Right atrium auricular region (tissue), 2 donors: ENCODE data around the gene CDCA5. TPM values are rescaled to one million over a fixed set of nuclear protein-coding genes. Genes with fewer than 3 reads are reported as not detected.
A peak's percentile ranks its signal among the peaks of the same experiment; 100 is the strongest.

Experiments used
- DNase-seq: peaks from one replicate; pipeline ENCODE4 v3.0.0-alpha.2; 2019; ENCODE audit warnings: low spot score
- H3K27ac ChIP-seq, 2 donors: fragments of 200-600 bp; sonication (generic); 1 replicate in 1 of 2; 2 replicates in 1 of 2; pipeline ENCODE4 v1.5.1; 2016 to 2019
- H3K27me3 ChIP-seq, 2 donors: fragments of 200-600 bp; sonication (generic); one replicate each; pipeline versions ENCODE4 v1.5.1 to v1.6.0; 2017 to 2019
- H3K36me3 ChIP-seq: fragments of 200-600 bp; sonication (generic); one replicate; pipeline ENCODE4 v1.5.1; 2016
- H3K4me1 ChIP-seq, 2 donors: fragments of 200-600 bp; sonication (generic); one replicate each; pipeline versions ENCODE4 v1.5.1 to v1.6.0; 2017 to 2019
- H3K4me3 ChIP-seq, 2 donors: fragments of 200-600 bp; sonication (generic); 1 replicate in 1 of 2; 2 replicates in 1 of 2; pipeline ENCODE4 v1.5.1; 2017 to 2019; ENCODE audit warnings: mild to moderate bottlenecking in 1 of 2, moderate library complexity in 1 of 2
- H3K9me3 ChIP-seq, 2 donors: fragments of 200-600 bp; sonication (generic); one replicate each; pipeline ENCODE4 v1.5.1; 2019
- total RNA-seq, 2 donors: library from RNA; depleted of rRNA; stranded (reverse); fragments of >200 nt; gene quantifications; one replicate each; pipeline ENCODE4 v1.1.0, GENCODE V29; 2016
- TF ChIP-seq, protein P1 (sequence below), 2 donors: fragments of 200-600 bp; sonication (generic); IDR thresholded peaks; one replicate each; pipeline ENCODE4 v1.5.1; 2019; ENCODE audit warnings: antibody characterized with exemption in 2 of 2

The CDCA5 gene, protein sequence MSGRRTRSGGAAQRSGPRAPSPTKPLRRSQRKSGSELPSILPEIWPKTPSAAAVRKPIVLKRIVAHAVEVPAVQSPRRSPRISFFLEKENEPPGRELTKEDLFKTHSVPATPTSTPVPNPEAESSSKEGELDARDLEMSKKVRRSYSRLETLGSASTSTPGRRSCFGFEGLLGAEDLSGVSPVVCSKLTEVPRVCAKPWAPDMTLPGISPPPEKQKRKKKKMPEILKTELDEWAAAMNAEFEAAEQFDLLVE
- total RNA-seq = under 1 TPM; 0.16 to 0.52 TPM

DNA sequence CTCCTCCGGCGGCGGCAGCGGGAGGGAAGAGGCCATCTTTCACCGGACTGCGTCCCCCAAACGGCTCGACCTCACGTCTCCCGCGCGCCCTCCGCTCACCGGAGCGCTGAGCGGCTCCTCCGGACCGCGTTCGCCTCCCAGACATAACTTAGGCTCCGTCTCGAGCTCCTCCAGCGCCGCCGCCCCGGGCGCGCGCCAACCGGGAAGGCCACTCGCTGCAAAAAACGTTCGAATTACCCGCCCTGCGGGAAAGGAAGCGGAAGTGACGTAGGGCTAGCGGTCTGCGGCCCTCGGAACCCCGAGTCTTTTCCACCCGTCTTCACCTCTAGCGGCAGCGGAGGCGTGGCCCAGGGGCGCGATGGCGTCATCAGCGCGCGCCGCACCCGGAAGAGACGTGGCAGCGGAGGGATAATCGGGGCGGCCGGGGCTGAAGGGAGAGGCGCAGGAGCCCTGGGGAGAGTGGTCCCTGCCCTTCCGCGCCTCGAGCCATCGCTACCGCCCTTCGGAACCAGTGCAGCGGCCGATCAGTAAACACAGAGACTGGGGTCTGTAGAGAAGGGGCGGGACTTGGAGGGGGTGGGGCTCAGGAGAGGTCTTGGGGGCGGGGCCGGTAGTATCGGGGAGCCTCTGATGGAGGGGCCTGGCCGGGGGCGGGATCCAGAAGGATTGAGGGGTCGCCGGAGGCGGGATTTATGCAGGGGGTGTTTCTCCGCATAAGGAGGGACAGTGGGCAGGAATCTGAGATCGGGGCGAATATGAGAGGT is at the start of gene CDCA5, which contains the start of gene ZFPL1:
TSS of gene CDCA5 (minus strand) at position 207 of the 764 bp plus-strand sequence. CDS start at position 145, 62 bp downstream.
TSS of gene ZFPL1 (plus strand) at position 389 of the 764 bp plus-strand sequence. CDS start 477 bp downstream, outside the sequence.
- DNase-seq = peak; percentile 94
- H3K9me3 ChIP-seq = no peaks in the 10 kb centered on the region
- H3K4me1 ChIP-seq = peaks cover 0 to 24% of the 10 kb centered on the region in 2 donors
- TF ChIP-seq, protein P1, sequence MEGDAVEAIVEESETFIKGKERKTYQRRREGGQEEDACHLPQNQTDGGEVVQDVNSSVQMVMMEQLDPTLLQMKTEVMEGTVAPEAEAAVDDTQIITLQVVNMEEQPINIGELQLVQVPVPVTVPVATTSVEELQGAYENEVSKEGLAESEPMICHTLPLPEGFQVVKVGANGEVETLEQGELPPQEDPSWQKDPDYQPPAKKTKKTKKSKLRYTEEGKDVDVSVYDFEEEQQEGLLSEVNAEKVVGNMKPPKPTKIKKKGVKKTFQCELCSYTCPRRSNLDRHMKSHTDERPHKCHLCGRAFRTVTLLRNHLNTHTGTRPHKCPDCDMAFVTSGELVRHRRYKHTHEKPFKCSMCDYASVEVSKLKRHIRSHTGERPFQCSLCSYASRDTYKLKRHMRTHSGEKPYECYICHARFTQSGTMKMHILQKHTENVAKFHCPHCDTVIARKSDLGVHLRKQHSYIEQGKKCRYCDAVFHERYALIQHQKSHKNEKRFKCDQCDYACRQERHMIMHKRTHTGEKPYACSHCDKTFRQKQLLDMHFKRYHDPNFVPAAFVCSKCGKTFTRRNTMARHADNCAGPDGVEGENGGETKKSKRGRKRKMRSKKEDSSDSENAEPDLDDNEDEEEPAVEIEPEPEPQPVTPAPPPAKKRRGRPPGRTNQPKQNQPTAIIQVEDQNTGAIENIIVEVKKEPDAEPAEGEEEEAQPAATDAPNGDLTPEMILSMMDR (IDR thresholded peaks at IDR 0.05) = peak in 1 of 2 donors; percentile 20
- peak within 1 kb of the TSS; percentile 90 to 93 for H3K27ac ChIP-seq
- H3K36me3 ChIP-seq = peaks cover 23% of the 10 kb centered on the region
- H3K27me3 ChIP-seq = no peaks in the 10 kb centered on the region
- H3K4me3 ChIP-seq = peak within 1 kb of the TSS; percentile 91 to 92

DNA sequence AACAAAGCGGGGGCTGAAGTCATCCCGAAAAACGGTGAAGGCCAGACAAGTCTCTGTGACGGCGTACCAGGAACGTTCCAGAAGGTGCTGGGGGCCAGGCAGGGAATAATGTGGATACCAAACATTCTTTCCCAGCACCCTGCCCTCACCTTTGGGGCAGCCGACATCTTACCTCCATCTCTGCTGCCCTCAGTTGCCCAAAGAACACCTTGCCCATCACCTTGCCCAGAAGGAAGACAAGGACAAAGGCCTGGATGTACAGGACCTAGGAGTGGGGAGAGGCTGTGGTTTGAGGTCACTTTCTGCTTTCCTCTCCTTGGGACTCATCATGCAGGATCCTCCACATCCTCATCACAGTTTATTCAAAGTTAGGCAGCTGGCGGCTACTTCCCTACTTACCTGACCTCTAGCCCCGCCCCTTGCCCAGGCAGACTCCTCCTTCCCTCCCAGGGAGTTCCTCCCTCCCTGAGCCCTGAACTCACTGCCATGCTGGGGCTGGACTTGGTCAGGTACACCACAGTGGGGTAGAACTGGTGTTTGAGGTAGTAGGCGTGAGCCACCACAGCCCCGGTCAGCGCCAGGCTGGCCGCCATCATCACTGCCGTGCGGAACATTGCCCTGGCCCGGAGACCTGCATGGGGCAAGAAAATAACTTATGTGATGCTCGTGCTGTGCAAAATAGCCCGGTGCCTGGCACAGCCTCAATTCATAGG is 49.3 kb upstream of the CDCA5 start:
- TF ChIP-seq, protein P1 (IDR thresholded peaks at IDR 0.05) = no peak
- H3K9me3 ChIP-seq = no peaks in the 10 kb centered on the region
- peaks cover 0 to 35% of the 10 kb centered on the region in 2 donors for H3K4me1 ChIP-seq
- H3K27ac ChIP-seq = peak overlapping the region; percentile 97
- H3K36me3 ChIP-seq = peaks cover 47% of the 10 kb centered on the region
- H3K27me3 ChIP-seq = no peaks in the 10 kb centered on the region
- no peak for DNase-seq
- peak overlapping the region; percentile 99 to 100 for H3K4me3 ChIP-seq

DNA sequence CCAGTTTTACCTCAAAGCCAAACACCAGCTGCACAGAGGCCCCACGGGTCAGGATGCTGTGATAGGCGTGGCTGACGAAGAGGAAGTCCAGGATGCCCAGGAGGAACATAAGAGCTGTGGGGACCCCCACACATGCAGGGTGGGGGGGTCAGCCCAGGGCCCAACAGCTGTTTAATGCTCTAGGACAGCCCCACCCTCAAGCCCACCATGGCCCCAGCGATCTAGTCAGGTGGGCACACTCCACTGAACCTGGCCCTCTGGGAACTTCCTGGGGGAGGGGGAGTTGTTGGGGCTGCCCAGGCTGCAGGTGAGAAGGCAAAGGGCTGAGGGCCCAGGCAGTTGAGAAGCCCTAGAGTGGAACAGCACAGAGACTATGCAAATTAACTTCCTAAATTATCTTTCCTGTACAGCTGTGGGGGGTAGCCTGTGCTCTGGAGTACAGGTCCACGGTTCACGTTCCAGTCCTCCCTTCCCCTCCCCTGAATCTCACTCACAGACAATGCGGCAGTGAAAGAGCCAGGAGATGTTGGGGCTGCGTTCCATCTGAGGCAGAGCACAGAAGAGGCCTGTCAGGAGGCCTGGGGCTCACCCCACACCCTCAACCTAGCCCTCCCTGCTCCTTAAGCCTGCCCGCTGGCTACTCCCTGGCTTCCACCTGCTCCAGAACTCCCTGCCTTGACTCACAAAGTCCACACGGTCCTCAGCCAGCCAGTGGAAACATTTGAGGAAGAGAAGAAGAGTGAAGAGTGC is 48.6 kb upstream of the CDCA5 start:
- H3K27ac ChIP-seq = no peak overlapping the region
- peaks cover 0 to 35% of the 10 kb centered on the region in 2 donors for H3K4me1 ChIP-seq
- H3K9me3 ChIP-seq = no peaks in the 10 kb centered on the region
- no peaks in the 10 kb centered on the region for H3K27me3 ChIP-seq
- H3K4me3 ChIP-seq = no peak overlapping the region
- H3K36me3 ChIP-seq = peaks cover 55% of the 10 kb centered on the region
- no peak for DNase-seq
- TF ChIP-seq, protein P1 (IDR thresholded peaks at IDR 0.05) = no peak

DNA sequence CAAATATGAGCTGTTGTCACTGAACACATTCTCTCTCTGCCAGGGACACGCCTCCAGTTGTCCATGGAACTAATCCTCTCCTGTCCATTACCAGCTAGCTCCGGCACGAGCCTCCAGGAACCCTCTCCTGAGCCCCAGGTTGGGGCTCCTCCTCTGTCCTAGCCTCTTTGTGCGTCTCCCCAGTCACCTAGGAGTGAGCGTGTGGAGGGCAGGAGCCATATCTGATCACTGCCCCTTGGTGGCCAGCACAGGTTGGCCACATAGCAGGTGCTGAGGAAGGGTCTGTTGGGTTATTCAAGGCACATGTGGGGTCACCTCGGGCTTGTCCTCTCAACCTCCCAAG is 48.0 kb upstream of the CDCA5 start:
- Histone ChIP-seq H3K27ac (no peak overlapping the region), H3K4me3 (no peak overlapping the region), H3K27me3 (no peaks in the 10 kb centered on the region), H3K4me1 (peaks cover 0 to 35% of the 10 kb centered on the region in 2 donors), H3K9me3 (no peaks in the 10 kb centered on the region), H3K36me3 (peaks cover 60% of the 10 kb centered on the region)
- DNase-seq = no peak
- TF ChIP-seq, protein P1 (IDR thresholded peaks at IDR 0.05) = no peak

DNA sequence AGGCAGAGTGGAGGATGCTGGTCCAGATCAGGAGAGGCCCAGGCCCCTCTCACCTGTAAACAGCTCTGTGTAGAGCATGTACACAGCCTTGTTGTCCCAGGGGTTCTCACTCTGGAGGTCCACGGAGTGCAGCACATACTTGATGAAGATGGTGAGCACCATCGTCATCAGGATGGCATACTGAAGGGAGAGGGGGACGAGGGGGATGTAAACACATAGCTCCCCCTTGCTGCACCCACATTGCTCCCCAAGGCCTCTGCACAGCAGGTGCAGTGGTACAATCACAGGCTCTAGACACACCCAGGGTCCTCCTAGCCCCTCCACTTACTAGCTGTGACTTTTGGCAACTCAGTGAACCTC is 47.6 kb upstream of the CDCA5 start:
- H3K4me1 ChIP-seq = peaks cover 0 to 35% of the 10 kb centered on the region in 2 donors
- TF ChIP-seq, protein P1 (IDR thresholded peaks at IDR 0.05) = no peak
- no peak overlapping the region for H3K27ac ChIP-seq
- H3K36me3 ChIP-seq = peaks cover 65% of the 10 kb centered on the region
- no peaks in the 10 kb centered on the region for H3K27me3 ChIP-seq
- no peak overlapping the region for H3K4me3 ChIP-seq
- no peak for DNase-seq
- no peaks in the 10 kb centered on the region for H3K9me3 ChIP-seq
